Erythroblast (primary cell): Measurements from ENCODE around the gene RET.

Source experiments
- GATA1 ChIP-seq: IDR thresholded peaks from 2 replicates; pipeline ENCODE4 v1.6.1; 2011; ENCODE audit warnings: low read depth, mild to moderate bottlenecking, control low read depth, low read length, moderate library complexity
- POLR2A ChIP-seq: IDR thresholded peaks from 2 replicates; pipeline ENCODE4 v1.6.1; 2011; ENCODE audit warnings: mild to moderate bottlenecking, low read length

- TF ChIP-seq POLR2A = no peak
- no peak for TF ChIP-seq GATA1
Observed at GRCh38 chr10:43155741-43156140, 78.9 kb downstream of the RET start.
